COR-L47 (cell line): ENCODE results near the gene FZD1.
A peak's percentile ranks its signal among the peaks of the same experiment; 100 is the strongest.

Experiments
- DNase-seq: peaks from one replicate; lab custom pipeline; 2025; lab: John Stamatoyannopoulos, UW

Gene FZD1

DNA sequence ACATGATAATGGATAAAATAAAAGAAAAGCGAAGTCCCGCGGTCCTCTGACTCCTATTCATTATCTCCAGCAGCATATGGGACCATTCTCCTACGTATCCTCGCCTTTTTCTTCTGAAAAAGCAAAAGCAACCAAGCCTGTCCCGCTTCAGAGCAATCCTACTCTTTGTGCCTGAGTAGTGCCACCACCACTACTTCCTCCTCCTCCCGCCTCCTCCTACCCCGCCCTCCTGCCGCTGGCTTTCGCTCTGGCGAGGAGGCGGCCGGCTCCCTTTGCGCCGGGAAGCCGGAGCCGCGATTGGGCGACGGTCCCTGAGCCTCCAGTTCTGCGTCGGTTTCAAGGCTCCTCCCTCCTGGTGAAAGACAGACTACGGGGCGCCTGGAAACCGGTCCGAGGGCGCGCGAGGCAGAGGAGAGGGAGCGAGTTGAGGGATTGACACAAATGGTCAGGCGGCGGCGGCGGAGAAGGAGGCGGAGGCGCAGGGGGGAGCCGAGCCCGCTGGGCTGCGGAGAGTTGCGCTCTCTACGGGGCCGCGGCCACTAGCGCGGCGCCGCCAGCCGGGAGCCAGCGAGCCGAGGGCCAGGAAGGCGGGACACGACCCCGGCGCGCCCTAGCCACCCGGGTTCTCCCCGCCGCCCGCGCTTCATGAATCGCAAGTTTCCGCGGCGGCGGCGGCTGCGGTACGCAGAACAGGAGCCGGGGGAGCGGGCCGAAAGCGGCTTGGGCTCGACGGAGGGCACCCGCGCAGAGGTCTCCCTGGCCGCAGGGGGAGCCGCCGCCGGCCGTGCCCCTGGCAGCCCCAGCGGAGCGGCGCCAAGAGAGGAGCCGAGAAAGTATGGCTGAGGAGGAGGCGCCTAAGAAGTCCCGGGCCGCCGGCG lies at the start of gene FZD1:
Gene FZD1, plus strand, starts transcription at position 388 of the 878 bp plus-strand sequence. Its CDS starts 448 bp downstream, at position 836.
- peak; percentile 94 for DNase-seq

DNA sequence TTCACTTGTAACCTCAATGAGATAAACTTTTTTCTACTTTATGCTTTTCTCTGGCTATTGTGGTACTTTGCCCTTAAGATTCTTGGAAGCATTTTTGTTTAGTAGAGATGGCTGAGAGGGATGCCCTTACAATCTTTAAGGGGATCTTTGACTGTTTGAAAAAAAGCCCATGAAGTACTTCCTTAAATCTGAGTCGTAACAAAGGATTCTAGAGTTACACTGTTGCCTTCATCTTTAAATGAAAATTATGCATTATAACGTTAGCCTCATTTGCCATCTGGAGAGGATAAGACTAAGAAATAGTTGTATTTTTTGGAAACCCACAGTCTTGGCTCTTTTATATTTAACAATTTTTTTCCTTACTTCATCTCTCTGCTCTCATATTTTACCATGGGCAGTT lies 37.8 kb upstream of the FZD1 start:
- no peak for DNase-seq

DNA sequence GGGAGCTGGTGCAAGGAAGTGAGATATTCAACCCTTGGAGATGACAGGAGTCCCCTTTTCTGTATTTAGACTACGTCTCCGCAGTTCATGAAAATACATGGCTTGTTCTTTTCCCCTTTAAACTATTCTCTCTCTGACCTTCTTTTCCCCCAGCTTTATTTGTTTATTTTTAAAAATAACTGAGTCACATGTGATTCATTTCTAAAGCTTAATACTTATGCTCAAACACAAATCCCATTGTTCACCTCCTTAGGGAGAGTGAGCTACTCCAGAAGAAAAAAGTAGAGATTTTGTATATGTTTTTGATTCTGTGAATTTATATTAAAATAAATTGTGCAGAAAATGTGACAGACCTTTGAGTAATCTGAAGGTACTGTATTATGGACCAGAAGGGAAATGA lies 35.9 kb upstream of the FZD1 start:
- no peak for DNase-seq

DNA sequence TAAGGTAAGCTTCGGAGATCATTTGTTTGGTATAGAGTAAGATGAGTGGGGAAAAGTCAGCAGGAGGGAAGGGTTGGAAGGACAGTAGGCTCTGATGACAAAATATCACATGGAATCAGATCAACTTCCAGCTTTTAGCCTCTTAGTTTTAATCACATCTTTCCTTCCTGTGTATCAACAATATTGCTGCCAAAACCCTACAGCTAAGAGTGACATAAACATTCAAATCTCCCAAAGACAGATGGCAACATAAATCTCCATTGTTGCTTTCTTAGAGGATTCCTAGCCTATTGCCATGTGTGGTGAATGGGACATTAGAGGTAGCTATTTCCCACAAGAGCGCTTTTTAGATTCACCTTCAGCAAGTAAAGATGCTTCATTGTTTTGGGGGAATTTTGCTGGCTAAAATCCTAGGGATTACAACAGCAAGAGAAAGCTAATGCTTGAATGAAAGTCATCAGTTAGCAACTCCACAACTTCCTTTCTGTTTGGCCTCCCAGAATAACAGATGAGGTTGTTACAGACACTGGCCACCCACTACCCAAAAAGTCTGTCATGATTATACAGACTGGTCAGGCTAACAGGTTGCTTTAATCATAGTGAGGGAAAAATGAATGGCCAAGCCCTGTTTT lies 35.2 kb upstream of the FZD1 start:
- DNase-seq = peak; percentile 19

DNA sequence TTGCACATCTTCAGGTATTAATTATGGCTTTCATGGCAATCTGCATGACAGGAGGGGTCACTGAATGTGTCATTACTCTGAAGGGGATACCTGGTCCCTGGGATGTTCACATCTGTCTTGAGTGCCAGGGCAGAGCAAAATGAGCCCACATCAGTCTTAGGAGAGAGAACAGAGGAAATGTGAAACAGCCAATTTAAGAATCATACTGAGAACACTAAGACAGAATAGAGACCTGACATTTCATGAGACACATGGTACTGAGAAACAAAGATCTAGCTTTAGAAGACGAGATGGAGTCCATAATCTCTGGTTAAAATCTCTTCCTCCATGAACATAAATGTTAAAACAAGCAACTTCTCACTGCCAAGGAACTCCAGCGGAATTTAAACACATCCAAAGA lies 34.1 kb upstream of the FZD1 start:
- no peak for DNase-seq

DNA sequence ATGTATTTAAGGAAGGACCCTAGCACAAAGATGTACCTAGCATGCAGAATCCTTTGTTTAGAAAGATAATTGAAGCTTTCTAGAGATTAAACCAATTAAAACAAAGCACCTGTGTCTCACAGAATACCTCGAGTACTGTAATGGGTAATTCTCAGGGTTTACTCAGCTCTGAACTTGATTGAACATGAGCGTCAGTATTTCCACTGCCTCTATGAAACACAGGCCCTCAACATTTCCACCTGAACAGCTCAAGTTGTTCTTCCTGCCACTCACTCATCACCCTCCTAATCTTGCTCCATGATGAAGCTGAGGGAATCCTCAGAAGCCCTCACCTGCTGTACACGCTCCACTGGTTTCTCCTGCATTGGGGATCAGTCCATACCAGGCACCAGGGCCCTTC lies 33.7 kb upstream of the FZD1 start:
- DNase-seq = no peak

DNA sequence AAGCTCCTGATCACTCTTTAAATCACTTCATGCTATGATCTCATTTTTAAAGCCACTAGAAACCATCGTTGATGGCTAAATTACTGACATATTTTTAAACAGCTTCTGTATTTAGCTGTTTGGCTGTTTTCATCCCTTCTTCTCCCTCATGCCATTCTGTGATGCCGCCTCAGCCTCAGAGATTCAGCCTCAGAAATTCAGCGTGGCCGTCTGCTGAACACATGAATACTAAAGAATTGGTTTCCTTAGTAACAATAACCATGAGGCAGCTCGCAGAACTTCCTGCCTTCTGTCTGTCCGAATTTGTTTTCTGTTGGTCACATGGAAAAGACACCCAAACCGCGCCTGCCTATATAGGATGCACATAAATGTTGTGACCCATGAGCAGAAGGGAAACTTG lies 31.0 kb upstream of the FZD1 start:
- no peak for DNase-seq

DNA sequence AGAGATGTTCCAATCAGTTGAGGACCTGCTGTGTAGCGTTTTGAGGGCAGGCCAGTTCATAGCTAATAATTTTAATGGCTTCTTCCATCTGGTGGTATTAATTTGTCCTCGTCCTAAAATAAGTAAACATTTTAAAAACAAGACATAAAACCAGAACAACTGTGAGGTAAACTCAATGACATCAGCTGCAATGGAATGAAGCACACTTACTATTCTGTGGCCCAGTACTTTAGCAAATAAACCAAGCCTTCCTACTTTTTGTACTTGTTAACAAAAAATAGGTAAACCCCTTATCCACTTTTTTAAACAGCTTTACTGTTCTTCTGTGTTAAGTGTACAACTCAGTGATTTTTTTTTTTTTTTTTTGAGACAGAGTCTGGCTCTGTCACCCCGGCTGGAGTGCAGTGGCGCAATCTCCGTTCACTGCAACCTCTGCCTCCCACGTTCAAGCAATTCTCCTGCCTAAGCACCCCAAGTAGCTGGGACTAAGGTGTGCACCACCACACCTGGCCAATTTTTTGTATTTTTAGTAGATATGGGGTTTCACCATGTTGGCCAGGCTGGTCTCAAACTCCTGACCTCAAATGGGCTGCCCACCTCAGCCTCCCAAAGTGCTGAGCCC lies 28.9 kb upstream of the FZD1 start:
- DNase-seq = no peak

DNA sequence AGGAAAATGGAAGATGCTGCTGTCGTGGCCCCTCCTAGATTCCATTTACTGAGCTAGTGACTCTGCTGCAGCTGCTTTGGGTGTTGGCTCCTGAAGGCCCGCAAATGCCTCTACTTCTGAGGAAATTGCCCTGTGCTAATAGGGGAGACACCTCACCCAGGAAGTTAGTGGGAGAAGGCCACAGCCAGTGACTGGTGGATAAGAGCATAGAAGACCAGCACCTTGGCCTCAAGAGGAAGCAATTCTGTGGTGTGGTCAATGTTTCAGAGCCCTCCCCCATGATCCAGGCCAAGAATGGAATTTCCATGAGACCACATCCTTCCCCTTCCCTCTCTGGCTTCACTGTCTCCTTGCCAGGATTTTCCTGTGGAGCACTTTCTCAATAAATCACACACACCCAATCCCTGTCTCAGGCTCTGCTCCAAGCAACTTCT lies 25.0 kb upstream of the FZD1 start:
- no peak for DNase-seq

DNA sequence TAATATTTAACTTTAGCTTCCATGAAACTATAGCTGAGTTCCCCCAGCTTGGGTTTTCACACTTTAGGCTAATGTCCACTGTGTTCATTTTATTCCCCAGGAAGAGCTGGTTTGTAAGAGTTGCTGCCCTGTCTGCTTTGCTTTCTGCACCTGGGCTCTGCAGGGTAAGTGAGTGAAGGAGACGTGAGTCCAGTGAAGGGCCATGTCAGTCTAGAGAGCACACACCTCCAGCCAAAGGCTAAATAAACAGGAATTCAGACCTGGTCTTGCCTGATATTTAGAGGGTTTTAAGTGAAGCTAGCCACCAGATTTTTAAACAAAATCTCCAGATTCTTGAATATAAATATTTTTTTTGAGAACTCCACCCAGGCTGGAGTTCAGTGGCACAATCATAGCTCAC lies 24.5 kb upstream of the FZD1 start:
- DNase-seq = no peak

DNA sequence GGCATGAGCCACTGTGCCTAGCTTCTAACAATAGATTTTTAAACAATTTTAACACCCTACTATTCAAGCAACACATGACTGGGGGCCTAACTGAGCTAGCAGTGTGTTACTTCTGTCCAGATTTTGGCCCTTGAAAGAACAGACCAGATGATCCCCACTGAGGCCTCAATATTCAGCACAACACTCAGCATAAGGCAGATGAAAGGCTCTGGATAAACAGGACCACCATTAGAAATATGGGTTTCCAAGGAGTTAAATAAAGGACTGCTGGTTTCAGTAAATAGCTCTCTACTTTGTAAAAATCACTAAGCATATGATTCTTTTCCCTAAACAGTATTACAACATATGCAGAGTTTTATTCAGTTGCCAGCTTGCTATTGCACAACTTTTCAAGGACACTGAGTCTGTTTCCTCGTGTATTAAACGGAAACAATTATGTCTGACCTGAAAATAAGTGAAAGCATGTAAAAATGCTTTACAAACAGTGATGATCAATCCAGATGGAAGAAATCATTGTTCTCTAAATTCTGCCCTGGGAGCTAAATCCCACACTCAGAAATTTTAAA lies 23.8 kb upstream of the FZD1 start:
- no peak for DNase-seq

DNA sequence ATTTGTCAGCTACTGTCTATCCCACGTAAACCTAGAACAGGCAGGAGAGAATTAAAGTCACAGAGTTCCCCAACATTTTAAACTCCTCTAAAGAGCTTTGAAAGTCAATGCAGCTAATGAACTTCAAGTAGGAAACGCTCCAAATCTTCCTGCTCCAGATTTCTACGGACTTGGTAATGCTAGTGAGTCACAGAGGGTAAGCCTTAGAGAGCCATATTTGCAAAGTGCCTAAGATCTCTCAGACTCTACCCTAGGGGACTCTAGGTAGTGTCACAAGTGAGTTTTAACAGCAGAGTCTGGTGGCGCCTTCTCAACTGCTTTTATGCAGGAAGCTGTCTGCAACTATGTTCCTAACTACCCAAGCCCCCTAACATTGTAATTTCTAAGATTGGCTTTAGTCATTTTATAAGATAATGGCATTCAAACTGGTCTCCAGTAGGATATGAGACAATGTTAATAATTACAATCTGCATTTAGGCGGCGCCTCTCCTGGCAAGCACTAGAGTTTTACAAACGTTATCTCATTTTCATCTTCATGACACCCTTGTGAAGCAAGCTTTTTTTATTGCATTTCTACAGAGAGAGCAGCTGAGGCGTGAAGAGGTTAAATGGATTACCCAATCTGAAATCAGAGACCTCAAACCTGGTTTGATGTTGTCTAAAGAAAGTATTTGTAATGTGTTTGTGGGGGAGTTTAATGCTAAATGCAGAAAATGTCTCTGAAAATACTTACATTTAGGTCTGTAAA lies 22.0 kb upstream of the FZD1 start:
- DNase-seq = no peak

DNA sequence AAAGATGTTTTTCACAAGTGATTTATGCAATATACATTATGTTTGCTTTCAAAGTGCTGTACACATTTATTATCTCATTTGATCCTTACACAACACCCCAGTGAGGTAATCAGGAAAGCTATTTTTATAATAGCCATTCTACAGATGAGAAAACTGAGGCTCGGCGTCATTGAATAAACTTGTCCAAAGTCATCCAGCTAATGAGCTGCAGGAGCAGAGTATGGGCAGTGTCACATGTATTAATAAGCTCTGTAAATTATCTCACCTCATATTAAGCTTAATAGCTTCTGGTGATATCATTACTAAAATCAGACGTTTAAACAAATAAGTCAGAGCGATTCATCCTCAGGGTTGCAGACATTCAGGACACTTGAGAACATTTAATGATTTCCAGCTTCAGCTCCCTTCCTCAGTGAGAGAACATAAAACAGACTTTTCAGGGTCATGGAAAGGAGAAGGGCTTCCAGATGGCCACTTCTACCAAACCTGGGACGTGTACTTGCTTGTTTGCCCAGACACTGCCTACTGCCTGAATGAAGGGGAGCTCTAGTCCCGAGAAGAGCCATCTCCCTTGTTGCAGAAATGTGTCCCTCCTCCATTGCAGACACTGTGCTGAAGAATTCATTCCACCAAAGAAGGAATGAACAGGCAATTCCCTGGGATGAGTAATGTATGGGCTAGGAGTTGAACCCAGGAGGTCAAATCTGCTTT lies 20.5 kb upstream of the FZD1 start:
- no peak for DNase-seq

DNA sequence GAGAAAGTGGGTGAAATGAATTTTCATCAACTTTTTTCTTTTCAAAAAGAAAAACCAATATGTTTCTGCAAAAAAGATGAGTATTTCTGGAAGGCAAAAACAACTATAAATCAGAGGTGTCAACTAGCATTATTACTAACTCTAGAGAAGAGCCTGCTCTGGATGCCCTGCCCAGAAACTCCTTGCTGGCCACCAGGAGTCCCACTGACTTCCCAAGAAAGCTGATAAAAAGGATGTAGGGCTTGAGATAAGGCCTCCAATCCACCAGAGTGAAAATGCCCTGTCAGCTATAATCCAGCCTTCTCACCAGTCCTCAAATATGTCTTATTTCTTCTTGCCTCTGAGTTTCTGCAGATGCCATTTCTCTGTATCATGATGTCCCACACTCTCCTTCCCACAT lies 16.7 kb upstream of the FZD1 start:
- DNase-seq = no peak

DNA sequence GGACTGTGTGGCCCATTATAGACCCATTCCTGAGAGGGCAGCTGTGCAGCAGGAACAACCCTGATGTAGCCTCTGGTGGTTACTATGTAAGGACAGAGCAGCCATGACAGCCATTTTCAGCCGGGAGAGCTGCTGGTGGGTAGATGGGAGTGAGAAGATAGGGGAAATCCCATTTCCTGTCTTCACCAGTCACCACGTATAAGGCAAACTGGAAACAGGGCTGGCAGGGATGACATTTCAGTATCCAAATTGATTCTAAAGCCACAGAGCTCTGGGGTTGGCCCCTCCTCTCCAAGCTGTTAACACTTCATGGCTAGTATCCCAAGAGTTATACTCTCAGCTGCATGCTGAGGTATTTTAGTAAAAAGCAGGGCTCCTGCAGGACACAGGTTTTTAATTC lies 15.2 kb upstream of the FZD1 start:
- DNase-seq = no peak

DNA sequence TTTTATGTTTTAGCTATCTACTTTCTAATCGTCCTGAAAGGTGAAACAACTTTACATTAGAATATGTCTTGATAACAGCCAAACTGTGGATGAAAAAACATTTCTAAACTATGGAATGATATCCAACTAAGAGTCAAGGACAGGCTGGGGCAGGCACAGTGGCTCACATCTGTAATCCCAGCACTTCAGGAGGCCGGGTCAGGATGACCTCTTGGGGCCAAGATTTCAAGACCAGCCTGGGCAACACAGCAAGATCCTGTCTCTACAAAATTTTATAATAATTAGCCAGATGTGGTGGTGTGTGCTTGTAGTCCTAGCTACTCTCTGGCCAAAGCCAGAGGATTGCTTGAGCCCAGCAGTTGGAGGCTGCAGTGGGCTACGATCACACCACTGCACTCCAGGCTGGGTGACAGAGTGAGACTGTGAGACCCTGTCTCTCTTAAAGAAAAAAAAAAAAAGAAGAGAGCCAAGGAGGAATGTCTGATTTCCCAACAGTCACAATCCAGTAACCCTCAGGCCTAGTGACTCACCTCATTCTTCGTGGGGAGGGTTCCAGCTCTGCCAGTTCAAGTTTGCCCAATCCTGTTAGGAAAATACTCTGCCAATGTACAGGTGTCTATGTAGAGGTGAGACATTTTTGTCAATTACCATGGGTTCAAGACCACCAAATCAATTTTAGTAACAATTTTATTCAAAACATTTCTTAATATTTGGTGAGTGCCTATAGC lies 14.6 kb upstream of the FZD1 start:
- no peak for DNase-seq

DNA sequence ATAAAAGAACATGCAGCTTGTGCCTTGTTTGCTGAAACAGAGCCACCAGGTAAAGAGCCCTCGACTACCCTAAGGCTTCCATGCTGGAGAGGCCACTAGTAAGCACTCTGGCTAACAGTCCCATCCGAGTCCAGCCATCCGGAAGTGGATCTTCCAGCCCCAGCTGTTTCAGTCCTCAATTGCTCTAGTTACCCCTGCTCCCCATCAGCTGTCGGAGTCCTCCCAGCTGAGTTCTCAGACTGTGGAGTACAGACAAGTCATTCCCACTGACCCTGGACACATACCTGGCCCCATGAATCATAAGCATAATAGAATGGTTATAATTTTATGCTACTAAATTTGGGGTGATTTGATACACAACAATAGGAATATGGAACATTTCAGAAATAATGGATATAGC lies 13.5 kb upstream of the FZD1 start:
- DNase-seq = no peak

DNA sequence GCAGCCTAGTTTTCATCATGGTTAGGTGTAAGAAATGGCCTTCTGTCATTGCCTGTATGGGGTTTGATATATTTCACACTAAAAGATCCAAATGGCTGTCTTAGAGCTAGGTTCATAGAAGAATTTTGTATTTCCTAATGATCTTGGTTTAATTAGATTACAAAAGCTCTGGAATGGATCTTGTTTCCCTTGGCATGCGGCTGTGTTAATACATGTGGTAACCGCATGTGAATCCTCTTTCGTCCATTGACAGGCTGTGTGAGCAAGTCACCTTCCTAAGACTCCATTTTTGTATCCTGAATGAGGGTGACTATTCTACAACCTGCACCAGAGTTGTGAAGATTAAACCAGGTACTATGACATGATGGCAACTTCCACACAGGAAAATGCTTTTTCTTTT lies 12.4 kb upstream of the FZD1 start:
- no peak for DNase-seq

DNA sequence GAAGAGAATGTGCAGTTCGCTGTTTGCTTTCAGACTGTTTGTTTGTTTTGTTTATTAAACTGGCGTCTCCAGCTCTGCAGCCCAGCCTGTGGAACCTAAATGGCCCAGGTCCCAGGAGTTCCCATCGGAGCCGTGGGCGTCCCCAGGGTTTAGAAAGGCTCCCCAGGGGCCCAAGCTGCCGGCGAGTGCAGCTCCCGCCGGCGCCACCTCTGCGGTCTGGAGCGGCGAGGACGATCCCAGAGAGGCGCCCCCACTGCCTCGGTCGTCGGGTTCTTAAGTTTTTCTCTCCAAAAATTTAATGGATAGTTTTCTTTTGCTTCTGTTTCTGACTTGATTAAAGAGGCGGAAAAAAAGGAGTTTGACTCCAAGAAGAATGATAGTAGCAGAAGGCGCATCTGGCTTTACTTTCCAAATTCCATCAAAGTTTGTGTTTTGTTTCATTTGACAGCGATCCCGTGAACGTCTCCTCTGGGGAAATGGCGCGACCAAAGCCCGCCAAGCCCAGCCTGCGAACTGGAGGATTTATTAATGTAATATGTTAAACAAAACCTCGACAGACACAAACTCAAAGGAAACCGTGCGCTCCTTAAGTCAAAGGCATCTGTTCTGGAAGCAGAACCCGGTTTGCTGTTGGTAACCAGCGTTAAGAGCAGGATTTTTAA lies 718 bp upstream of the FZD1 start:
- DNase-seq = peak; percentile 45
